K562 treated with DMSO at 1 percent for 12 hours (cell line): ENCODE results near the gene RALGPS1. TPM values are rescaled to one million over a fixed set of nuclear protein-coding genes. Genes with fewer than 3 reads are reported as not detected.

Source experiments
- total RNA-seq: library from RNA; unstranded; fragments of 300-600 nt; gene quantifications from 2 replicates; pipeline ENCODE4 v1.2.3, GENCODE V29; 2022; ENCODE audit not compliant: insufficient read depth

Gene RALGPS1
- 0.81 and 8.4 TPM in 2 replicates for total RNA-seq

DNA sequence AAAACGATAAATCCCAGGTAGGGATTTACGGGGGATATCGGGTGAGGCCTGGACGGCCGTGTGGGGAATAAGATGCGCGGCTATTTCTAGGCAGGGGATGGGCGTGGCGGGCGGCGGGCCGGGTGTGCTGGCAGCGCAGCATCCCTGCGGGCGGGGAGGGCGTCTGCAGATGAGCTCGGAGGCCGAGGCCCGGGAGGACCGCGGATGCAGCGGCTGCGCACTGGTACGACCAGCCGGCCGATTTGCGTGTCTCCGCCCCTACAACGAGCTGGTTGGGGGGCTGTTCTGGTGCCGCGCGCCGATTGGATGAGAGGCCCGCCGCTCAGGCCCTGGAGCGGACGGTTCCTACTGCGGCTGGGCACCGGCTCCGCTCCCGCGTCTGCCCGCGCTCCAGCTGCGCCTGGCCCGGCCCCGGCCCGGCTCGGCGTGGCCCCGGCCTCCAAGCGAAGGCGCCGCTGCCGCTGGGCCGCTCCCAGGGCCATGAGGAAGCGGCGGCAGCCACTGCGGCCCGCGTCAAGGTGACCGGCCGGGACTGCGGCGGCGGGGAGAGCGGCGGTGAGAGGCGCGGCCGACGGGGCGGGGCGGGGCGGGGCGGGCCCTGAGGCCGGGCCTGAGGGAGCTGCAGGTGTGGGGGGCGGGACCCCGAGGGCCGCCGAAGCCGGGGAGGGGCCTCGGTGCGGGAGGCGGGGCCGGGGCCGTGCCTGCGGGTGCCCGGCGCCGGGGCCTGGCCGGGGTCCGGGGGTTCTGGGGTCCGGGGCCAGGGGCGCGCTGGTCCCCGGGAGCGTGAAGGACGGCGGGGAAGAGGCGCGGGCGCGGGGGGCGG is at the start of gene RALGPS1:
Gene RALGPS1 (plus strand): TSS at position 325 of the 823 bp plus-strand sequence. CDS start 47,508 bp downstream, outside the sequence.

DNA sequence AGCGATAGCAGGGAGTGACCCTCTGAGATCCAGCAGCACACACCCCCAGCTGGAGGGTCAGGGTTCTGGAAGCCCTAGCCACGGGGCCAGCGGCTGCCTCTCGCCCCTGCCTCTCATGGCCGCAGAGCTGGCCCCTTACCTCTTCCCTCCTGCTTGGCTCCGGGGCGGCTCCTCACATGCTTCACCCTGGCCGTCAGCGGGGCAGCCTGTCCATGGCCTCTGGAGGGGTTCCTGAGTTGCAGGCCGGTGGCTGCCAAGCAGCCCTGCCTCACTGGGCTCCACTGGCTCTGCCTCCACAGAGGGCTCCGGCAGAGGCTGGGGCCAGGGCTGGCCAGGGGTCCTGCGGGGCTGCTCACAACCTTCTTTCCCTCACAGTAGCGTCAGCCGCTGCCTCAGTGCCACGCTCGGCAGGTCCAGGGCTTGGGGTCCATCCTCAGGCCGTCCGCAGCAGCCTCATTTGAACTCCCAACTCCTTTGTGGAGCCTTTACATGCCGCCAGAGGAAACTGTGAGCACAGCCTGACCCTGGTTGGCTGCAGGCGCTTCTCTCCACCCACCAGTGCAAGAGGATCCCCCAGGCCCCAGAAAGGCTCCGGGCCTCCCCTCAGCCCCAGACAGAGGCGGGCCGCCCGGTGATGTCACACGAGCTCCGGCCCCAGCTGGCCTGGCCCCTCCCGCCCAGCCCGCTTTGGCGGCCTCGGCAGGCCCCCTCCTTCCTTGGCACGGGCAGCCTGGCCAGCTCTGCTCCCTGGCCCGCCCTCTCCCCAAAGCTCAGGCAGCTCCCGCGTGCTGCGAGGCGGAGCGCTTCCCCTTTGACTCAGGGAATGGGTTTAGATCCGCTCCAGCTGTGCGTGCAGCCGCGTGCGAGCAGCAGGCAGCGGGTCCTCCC is 207.8 kb downstream of the RALGPS1 start, which contains the start of gene ANGPTL2:
Gene ANGPTL2 (minus strand): TSS at position 460 of the 888 bp plus-strand sequence. CDS start 13,904 bp downstream, outside the sequence.

GRCh38 chr9:127264462-127265219 is 350.1 kb downstream of the RALGPS1 start, which contains the start of gene GARNL3:
GARNL3 (plus strand) TSS chr9:127264774; CDS start chr9:127264878, 104 bp downstream.

Other genes with a start within 250 kb of the RALGPS1 start
- gene ZBTB43, start 109.7 kb upstream of the RALGPS1 start, total RNA-seq = 2.4 and 7.4 TPM in 2 replicates
- gene ZBTB34, start 54.1 kb upstream of the RALGPS1 start, total RNA-seq = 3.1 and 13.0 TPM in 2 replicates
- not detected in 2 replicates for gene ANGPTL2, start 207.9 kb downstream of the RALGPS1 start, total RNA-seq